ENCODE data around the gene DTD2.
"Not testable (repeated sequence)": the region's sequence is repeated elsewhere in the genome, so short reads cannot be mapped to it uniquely, and the experiment has no call there.

Gene DTD2

DNA sequence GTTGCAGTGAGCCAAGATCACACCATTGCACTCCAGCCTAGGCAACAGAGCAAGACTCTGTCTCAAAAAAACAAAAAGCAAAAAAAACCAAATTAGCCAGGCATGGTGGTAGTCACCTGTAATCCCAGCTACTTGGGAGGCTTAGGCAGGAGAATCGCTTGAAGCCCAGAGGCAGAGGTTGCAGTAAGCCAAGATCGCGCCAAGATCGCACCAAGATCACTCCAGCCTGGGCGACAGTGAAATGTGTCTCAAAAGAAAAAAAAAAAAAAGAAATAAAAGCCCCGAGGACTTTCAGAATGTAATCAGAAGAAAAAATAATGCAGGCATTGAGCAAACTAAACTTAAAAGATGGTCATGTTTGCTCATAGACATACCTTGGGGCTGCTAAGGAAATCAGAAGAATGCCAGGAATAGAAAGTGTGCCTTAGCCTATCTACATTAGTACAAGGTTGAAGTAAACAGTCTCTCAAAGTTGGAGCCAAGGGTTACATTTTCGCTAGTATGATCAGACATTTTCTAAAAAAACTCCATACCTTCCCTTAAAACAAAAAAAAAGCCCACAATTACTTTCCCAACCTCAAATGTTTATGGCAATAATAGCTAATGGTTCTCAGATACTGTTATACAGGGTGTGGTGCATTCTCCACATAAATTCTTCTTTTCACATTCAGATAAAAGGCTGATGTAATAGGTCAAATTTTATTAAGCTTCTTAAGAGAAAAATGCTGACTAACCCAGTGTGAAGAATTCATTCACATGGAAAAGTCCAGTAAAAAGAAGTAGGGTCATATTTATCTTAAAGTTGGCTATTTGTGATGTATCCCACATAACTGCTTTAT, 15.8 kb downstream of the DTD2 start:
- no peak for FAIRE-seq

DNA sequence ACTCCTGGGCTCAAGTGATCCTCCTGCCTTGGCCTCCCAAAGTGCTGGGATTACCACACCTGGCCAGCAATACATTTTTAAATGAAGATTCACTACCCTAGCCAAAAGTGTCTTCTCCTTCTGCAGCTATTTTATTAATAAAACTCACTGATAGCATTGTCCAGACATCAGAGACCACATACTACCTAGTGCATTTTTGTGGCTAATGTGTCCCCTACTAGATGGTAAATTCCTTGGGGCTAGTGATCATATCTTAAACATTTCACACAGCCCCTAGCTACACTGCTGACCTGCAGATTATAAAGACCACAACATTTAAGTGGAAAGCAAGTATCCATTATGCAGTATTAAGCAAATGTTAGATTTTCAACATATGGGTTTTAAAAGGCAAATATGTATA, 17.0 kb downstream of the DTD2 start:
- no peak for FAIRE-seq

DNA sequence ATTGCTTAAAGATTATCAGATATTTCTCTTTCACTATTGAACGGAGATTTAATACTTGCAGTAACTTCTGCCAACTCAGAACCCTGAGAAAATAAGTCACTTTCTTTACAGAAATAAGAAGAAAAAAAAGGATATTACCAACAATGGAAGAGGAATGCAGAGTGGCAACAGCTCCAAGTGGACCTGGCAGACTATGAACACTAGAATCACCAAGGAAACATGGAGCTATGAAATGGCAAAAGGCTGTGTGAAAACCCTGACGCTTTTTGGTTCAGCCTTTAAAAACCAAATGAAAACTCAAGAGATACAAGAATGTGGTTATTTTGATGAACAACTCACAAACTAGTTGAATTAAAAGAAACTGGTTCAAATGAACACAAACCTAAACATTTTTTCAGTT, 17.7 kb downstream of the DTD2 start:
- no peak for FAIRE-seq

DNA sequence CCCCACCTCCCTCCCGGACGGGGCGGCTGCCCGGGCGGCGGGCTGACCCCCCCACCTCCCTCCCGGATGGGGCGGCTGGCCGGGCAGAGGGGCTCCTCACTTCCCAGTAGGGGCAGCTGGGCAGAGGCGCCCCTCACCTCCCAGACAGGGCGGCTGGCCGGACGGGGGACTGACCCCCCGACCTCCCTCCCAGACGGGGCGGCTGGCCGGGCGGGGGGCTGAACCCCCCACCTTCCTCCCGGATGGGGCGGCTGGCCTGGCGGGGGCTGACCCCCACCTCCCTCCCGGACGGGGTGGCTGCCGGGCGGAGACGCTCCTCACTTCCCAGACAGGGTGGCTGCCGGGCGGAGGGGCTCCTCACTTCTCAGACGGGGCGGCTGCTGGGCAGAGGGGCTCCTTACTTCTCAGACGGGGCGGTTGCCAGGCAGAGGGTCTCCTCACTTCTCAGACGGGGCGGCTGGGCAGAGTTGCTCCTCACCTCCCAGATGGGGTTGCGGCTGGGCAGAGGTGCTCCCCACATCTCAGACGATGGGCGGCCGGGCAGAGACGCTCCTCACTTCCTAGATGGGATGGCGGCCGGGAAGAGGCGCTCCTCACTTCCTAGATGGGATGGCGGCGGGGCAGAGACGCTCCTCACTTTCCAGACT, 20.1 kb downstream of the DTD2 start:
- FAIRE-seq, result not testable (repeated sequence)

DNA sequence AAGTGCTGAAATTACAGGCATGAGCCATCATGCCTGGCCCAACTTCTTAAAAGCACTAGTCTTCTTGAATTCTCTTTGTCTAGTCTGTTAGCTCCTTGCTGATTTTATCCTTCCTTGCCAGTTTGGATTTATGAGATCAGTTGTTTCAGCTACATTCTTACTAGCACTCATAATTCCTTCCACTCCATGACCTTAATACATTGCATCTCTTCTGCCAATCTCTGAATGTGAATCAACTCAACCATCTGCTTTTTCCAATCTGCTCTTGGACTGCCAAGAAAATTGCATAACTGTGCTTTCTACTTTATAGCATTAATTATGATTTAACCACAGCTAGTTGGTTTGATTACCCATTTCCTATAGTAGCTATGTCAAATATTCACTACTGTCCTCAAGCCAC, 22.0 kb downstream of the DTD2 start:
- no peak for FAIRE-seq

DNA sequence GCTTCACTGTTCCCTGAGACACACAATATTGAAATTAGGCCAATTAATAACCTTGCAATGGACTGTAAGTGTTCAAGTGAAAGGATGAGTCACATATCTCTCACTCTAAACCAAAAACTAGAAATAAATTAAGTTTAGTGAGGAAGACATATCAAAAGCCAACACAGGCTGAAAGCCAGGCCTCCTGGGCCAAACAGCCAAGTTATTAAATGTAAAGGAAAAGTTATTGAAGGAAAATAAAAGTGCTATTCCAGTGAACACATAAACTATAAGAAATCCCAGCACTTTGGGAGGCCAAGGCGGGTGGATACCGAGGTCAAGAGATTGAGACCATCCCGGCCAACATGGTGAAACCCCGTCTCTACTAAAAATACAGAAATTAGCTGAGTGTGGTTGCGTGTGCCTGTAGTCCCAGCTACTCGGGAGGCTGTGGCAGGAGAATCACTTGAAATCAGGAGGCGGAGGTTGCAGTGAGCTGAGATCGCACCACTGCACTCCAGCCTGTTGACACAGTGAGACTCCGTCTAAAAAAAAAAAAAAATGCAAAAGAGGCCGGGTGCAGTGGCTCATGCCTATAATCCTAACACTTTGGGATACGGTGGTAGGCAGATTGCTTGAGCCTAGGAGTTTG, 26.6 kb downstream of the DTD2 start:
- FAIRE-seq, result no peak

DNA sequence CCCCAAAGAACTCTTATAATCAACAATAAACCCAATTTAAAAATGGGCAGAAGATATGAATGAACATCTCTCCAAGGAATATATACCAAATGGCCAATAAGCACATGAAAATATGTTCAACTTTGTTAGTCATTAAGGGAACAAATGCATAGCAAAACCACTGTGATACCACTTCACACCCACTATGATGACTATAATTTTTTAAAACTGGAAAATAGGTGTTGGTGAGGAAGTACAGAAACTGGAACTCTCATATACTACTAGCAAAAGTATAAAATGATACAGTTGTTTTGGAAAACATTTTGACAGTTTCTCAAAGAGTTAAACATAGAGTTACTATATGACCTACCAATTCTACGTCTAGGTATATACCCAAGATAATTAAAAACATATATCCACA, 27.5 kb downstream of the DTD2 start:
- FAIRE-seq, result no peak

DNA sequence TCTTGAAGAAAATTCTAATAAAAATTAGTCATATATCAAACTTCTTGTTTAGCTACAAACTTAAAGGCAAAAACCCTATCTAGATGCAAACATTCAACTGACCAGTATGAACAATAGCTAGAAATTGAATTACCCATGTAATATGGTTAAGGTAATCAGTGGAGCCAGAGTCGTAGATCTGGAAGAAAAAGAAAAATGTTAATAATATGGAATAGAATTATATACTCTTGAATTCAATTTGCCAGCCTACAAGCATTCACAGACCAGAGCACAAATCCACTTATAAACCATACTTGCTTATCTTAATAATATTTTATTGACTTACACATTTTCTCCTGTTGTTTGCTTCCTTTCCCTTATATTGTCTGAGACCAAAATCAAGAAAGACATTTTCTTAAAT, 29.3 kb downstream of the DTD2 start:
- FAIRE-seq, result peak; percentile 86

DNA sequence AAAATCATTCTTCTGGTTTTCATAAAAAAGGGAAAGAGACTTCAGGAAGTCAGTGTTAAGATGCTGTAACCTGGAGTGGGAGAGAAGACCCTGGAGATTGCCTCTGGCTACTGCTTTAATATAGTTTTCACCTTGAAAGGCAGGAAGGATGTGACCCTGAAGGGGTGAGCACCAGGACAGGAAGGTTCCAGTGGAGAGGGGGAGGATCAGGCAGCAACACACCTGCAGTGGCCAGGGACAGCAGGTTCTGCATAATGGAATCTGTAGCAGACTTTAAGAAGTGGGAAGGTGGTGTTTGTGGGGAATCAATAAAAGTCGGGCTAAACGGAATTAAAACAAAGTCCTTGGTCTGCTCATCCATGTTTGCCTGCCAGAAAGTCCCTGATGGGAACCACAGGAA, 30.6 kb downstream of the DTD2 start:
- no peak for FAIRE-seq

DNA sequence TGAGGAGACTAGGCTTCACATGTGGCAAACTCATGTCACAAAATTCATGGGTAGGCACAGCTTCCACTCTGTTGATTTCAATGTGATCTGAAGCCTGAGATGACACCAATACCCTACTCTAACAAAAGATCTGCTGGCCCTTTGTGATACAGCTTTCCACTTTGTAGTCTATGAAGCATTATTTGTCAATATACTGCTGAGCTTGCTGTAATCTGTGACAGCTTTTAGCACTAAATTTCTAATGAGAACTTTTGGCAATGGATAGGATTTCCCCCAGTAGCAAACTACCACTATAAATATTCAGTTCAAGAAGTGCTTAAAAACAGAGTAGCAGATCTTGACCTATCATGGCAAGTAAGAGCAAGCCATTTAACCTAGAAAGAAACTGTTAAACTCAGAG, 31.4 kb downstream of the DTD2 start:
- no peak for FAIRE-seq

DNA sequence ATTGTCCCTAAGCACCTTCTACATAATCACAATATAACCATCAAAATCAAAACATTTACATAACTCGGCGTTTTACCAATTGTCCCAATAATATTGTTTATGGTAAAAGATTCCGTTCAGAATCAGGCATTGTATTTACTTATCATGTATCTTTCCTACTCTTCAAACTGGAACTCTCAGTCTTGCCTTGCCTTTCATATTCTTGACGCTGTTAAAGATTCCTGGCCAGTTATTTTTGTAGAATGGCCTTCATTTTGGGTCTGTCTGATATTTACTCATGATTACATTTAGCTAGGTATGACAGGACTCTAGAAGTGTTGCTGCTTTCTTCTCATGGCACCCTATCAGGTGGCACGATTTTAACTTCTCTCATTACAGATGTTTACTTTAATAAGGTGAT, 36.1 kb downstream of the DTD2 start:
- no peak for FAIRE-seq

DNA sequence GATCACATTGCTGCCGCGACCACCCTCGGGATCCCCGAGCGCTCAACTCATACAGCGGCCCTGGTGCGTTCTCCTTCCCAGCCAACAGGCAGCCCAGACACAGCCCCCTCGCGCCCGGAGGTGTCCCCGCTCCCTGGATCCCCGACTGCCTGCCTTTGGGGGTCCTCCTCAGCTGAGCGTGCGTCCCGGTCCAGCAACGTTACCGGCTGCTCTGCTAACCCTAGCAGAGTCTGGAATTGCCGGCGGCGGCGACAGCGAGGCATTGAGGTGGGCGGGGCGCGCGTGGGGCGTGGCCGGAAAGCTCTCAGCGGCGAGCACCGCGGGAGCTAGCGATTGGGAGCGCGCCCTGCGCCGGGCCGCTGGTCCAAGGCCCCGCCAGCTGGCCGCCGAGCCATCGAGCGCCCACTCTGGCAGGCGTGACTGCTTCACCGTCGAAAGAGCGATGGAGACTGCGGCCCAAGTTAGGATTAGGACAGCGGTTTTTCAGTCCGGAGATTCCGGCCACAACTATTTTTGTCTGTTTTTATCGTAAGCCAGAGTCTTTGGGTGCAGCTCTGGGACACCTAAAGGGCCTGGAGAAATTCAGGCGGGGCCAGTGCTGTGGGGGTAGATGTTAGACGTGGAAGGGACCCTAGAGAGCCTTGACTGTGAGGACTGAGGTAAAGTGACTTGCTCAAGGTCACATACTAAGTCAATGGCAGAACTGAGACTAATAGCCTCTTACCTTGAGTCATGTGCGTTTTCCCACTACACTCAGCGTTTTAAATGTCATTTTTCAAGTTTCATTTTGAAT, 36.8 kb downstream of the DTD2 start, which contains the start of gene HEATR5A:
HEATR5A (minus strand) TSS at position 232 of the 793 bp plus-strand sequence. CDS start 17,575 bp downstream, outside the sequence.
- no peak for FAIRE-seq

DNA sequence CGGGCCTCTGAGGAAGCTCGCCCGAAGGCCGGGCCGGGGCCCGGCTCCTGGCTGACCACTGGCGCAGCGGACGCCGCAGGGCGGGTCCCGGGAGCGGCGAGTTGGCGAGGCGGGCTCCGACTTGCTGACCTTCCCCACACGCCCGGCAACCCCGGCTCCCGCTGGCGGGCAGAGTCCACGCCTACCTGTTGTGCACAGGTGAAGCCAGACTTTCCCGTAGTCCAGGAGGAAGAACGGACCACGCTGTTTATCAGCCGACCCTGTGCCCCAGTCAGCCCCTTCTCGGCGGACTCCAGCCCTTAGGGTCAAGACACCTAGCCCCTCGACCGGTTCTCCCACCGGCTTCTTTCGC, 37.4 kb downstream of the DTD2 start:
- no peak for FAIRE-seq

DNA sequence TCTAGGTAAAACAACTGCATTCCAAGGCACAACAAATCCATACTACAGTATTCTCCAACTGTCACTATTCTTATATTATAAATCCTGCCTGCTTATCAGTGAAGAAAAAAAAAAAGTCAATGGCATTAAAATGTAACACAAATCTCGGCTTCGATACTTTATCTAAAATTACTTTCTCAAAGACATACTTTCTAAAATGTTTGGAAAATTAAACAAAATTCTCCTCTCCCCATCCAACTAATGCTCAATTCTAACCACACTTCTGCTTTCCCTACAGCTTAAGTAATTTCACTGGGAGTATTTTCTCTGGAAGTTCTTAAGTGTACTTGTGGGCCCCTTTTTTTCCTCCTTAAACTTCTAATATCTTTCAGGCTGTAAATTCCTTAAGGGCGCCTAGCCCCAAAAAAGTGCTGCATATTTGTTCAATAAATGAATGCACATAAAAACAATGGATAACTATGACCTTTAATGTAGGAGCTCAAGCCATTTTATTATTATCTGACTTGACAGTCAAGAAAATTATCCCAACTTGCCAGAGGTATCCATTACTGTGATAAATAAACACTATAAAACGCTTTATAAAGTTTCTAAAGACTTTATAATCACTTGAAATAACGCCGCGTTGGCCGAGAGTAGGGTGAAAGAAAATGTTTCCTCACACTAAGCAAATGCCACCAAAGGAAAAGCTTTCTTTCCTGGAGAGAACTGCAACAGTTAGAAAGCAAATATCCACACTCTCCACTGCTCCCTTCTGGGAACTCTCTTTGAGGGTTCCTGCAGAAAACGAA, 37.9 kb downstream of the DTD2 start:
- no peak for FAIRE-seq

DNA sequence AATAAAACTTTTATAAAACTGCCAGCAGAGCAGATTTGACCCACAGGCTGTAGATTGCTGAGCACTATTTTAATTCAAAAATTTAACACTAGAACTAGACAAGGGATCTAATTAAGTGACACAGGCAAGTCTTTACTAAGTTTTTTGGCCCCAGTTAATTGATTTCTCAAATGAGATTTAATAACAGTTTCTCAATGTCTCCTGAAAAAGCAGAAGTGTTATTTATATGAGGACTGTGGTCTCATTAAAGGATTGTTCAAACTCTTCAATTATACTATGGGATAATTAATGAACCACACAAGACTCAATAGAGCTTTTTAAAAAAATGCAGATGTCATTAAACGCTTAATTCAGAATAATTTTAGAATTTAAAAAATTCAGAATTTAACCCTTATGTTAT, 38.9 kb downstream of the DTD2 start:
- no peak for FAIRE-seq

DNA sequence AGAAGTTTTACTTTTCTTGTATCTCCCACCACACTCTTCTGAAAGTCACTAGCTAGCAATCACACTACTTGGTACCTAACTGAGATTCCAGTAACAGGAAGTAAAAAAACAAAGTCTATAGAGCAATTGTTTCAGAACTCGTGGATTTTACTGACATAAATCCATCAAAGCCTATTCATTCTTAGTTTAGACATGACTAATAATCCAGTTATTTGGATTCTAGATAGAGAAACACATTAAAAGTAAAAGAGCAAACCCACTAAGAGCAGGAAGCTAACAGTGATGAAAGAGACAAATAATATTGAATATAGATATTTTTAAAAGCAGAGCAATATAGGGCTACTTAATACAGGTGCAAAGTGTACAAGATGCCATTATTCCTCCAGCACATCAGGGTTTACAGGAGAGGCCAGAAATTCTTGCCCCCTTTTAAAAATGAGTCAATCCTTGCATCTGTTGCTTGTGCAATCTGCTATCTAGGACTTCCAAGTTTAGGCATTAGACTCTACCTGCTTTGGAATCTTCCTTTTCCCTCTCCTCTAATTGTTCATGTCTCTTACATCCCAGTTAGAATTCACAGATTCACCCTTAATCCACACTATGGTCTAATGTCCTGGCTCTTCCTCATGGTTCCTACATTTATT, 43.0 kb downstream of the DTD2 start:
- no peak for FAIRE-seq

DNA sequence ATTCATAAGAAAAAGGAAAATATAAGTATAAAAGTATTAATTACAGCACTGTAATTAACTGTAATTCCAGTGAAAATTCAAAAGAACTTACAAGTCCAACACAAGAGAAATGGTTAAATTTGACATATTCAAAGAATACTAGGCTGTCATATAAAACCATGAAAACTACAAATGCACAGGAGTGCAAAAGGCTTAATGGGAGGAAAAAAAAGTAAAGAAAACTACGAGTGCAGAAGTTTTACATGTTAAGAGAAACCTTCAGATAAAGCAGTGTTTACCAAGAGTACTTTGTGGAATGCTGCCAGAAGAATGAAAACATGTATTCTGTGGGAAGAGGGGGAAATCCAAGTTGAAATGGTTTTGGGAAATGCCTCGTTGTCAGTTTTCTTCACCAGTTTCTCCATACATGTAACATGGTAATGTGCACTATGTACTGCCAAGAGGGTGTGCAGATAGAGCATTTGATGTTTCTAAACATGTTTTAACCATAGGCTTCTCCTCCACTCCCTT, 46.0 kb downstream of the DTD2 start:
- FAIRE-seq, result no peak

DNA sequence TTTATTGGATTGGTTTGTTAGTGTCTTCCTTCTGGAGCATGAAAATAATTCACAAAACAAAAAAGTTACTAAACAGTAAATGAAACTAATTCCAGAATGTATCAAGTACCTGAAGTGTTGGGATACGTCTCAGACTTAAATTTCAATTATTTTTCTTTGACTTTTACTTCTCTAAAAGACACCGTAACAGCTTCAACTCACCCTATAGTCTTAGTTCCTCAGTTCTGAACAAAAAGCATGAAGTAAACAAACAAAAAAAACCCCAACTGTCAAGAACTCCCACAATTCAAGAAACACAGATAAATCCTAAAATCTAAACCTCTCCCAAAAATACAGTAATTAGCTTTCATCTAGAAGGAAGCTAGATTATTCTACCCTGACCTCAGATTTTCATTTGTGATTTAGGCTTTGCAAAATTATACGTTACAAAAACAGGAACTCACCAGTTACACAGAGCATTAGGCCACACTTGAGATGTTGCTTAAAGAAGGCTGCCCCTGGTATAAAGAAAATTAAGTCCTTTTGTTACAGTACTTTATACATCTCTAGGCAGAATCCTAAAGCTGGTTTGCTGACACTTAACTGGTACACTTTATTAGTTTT, 47.2 kb downstream of the DTD2 start:
- no peak for FAIRE-seq

DNA sequence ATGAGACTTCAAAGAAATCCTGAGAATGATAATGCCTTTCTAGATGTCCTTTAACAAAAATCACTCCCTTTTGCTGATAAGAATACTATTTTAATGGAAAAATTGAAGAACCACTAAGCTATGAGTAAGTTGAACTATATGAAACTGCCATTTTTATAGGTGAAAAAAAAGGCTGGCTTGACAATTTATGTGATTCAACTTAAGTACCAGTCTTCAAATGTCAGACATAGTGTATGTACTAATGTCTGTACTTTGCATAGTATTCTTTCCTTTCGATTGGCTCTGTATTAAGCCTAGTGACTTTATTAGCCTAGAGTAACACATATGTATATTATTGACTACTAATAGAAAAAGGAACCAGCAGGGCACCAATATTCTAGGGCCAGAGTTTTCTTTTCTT, 48.9 kb downstream of the DTD2 start:
- no peak for FAIRE-seq

DNA sequence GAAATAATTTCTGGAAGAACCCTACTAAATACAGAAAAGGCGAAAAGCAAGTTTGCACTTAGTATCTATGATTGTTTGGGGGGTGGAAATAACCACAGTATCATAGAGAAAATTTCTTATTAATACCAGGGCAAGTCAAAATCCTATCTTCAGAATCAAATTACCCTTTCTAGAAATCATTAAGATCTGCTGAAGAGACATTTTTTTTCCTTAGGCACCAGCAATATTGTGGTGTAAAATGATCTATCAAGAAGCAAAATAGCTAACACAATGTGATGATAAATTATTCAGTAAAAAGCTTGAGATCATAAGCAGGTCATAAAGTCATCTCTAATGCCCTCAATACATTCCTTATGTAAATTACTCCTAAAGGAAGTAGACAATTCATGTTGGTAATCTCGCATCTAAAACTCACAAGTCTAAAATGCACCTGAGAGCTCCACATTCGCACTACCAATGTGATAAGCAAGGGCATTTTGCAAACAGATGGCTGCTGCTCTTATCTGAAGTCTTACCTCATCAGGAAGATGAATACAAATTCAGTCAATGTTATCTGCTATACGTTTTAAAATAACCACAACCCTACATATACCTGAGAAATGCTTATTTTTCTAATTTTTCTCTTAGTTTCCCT, 51.6 kb downstream of the DTD2 start:
- FAIRE-seq, result peak; percentile 91

DNA sequence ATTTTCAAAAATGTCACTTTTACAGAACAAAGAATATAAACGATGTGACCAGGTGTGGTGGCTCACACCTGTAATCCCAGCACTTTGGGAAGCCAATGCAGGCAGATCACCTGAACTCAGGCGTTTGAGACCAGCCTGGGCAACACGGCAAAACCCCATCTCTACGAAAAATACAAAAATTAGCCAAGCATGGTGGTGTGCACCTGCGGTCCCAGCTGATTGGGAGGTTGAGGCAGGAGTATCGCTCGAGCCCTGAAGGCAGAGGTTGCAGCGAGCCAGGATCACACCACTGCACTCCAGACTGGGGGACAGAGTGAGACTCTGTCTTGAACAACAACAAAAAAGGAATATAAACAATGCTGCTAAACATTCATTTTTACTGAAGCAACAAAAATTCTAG, 52.2 kb downstream of the DTD2 start:
- no peak for FAIRE-seq
